Forelimb muscle (tissue), 1 donor: ENCODE data around the gene RMND5A. TPM values are rescaled to one million over a fixed set of nuclear protein-coding genes. Genes with fewer than 3 reads are reported as not detected.

Experiments used
- polyA plus RNA-seq: library from polyadenylated mRNA; unstranded; fragments of 120-200 nt; gene quantifications from one replicate; pipeline ENCODE4 v1.2.1, GENCODE V29; 2013; ENCODE audit not compliant: insufficient read length

Gene RMND5A
- polyA plus RNA-seq, 1 donor: 36.9 TPM

Other genes starting within 250 kb of the RMND5A start
- 141 TPM for gene CHMP3, start 156.8 kb upstream of the RMND5A start, polyA plus RNA-seq
- gene RNF103, start 96.4 kb upstream of the RMND5A start, polyA plus RNA-seq: 34.6 TPM
- 0.22 TPM for gene CD8A, start 70.6 kb downstream of the RMND5A start, polyA plus RNA-seq
- 0.25 TPM for gene CD8B, start 141.6 kb downstream of the RMND5A start, polyA plus RNA-seq
- gene RGPD1, start 221.8 kb downstream of the RMND5A start, polyA plus RNA-seq: 0.90 TPM